Kidney glomerular epithelial cell (primary cell): ENCODE data around the gene GTPBP3.
A peak's percentile ranks its signal among the peaks of the same experiment; 100 is the strongest.
"Not testable (repeated sequence)": the region's sequence is repeated elsewhere in the genome, so short reads cannot be mapped to it uniquely, and the experiment has no call there.

ENCODE experiments used
- DNase-seq: peaks from one replicate; lab custom pipeline; 2025; lab: John Stamatoyannopoulos, UW

Gene GTPBP3

DNA sequence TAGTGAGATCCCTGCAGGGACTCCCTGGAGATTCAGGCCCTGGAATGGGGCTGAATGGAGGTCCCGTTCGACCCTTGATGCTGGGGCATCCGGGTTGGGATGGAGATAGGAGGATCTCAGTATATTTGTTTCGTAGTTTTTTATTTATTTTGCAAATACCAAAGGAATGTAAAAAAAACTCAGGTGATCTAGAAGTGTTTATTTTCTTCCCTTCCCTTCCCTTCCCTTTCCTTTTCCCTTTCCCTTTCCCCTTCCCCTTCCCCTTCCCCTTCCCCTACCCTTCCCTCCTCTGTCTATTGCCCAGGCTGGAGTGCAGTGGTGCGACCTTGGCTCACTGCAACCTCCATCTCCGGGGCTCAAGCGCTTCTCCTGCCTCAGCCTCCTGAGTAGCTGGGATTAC lies 4.5 kb downstream of the GTPBP3 start:
- DNase-seq = no peak

DNA sequence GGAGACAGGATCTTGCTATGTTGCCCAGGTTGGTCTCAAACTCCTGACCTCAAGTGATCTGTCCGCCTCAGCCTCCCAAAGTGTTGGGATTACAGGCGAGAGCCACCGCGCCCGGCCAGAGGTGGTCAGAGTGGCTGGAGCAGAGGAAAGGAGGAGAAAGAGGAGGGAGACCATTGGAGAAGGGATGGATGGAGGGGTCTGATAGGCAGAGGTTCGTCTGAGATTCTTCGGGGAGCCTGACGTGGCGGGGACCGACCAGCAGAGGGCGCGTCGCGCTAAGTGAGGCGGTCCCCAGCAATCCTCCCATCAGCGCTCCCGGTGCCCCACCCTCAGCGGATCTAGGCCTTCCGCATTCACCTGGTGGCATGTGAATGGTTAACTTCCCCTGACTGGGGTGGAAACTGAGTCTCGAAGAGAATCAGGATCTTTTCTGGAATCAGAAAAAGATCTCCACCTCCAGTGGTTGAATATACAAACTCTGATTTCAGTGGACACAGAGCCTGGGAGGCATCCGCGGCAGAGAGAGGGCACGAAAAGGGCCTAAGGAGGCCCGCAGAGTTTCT lies 8.8 kb downstream of the GTPBP3 start:
- DNase-seq = peak; percentile 77

DNA sequence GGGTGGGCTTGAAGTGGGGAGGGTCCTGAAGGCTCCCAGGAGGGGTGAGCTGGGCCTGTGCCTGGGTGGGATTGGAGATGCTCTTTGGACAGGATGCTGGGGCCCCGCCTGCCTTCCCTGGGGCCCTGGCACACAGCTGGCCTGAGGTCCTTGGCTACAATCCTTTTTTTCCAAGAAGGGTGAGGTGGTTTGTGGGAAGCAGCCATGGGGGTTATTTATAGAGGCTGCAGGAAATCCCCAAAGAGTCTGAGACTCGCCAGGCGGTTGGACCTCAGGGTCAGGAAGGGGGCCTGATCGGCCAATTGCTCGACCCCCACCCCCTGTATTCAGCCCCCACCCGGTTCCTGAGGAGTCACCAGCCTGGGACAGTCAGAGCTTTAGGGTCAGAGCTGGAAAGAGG lies 10.0 kb downstream of the GTPBP3 start:
- no peak for DNase-seq

DNA sequence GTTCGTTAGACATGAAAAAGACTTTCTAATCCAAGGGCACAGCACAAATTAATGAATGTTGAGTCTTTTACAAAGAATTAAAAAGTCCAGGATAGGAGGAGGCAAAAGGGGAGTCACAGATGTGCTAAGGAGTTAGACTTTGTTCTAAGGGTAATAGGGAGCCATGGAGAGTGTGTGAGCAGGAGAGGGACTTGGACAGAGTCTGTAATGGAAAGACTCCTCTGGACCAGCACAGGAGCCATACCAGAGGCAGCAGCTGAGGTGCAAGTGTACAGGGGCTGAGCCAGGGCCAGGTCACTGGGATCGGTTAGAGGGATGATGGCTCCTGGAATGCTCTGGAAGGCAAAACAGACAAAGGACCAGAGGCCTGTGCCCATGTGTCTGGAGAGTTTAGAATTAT lies 10.5 kb downstream of the GTPBP3 start:
- DNase-seq = no peak

DNA sequence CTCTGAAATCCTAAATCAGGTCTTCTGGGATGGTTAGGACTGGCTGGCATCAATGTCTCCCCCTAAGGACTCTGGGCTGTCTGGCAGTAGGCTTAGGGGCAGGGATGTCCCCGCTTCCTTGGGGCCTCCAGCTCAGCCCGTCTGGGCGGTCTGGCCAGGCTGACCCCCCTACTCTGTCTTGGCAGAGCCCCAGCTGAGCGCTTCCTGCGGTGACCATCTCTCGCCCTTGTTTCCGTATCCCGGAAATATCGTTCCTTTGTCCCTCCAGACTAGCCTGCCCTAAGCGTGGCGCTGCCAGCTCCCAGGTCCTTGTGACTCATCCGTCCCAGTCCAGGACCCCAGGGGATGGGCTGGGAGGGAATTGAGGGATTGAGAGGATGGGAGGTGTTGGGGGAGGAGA lies 11.3 kb downstream of the GTPBP3 start:
- DNase-seq = no peak

DNA sequence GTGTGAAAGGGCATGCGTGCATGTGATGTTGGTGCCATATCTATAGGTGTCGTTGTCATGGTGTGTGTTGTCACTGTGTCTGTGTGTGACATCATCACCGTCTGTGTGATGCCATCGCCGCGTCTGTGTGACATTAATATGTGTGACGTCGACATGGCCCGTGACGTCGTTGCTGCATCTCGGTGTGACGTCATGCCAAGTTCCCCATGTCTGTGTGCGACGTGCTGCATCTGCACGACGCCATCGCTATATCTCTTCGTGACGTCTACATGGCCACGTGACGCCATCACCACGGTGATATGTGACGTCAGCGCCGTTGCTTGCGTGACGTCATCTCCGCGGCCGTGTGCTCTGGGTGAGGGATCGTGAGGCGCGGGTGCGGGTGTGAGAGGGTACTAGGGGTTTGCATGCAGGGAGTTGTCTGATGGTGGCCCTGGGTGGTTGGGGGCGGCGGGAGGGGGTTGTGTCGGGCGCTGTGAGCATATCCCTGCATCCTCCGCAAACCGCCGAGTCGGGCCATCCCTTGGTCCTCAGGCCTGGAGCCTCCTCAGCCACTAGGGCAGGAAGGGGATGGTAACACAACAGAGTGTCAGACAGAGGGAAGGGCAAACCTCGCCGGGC lies 14.6 kb downstream of the GTPBP3 start:
- no peak for DNase-seq

DNA sequence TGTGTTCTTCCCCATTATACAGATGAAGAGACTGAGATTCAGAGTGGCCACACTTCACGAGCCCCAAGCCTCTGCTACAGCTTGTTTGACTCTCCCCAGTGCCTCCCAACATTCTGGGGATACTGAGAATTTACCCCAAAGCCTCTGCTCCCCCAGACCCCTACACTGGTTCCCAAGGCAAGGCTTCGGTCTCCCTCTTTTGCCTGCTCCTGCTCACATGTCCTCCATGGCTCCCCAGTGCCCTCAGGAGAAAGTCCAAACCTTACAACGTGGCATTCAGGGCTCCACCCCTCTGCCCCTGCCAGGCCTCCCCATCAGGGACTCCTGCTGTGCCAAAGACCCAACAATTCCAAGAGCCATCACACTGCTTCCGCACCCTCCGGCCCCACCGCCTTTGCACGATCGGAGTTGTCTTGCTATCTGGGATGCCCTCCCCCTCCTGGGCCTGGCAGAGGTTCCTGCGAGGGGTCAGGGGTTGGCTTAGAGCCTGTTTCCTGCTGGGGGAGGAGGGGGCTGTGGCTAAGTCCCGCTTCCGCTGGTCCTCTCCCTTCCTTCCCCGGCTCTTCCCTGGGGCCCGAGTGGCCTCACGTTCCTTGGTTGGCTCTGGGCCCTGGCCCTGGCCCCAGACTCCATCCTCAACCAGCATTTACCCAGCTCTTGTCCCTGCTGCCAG lies 15.4 kb downstream of the GTPBP3 start:
- no peak for DNase-seq

DNA sequence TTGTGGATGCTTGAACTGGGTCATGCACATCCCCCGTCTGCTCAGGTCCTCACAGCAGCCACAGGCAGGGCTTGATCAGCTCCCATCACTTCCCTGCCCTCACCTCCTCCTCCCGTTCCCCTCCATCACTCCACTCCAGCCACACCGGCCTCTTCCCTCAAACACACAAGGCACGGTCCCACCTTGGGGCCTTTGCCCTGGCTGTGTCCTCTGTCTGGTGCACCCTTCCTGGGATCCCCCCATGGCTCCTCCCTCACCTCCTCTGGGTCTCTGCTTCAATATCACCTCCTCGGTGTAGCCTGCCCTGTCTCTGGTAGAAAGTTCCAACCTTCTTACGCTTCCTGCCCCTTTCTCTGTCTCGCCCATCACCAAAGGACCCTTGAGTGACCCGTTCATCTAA lies 16.0 kb downstream of the GTPBP3 start:
- DNase-seq = no peak

DNA sequence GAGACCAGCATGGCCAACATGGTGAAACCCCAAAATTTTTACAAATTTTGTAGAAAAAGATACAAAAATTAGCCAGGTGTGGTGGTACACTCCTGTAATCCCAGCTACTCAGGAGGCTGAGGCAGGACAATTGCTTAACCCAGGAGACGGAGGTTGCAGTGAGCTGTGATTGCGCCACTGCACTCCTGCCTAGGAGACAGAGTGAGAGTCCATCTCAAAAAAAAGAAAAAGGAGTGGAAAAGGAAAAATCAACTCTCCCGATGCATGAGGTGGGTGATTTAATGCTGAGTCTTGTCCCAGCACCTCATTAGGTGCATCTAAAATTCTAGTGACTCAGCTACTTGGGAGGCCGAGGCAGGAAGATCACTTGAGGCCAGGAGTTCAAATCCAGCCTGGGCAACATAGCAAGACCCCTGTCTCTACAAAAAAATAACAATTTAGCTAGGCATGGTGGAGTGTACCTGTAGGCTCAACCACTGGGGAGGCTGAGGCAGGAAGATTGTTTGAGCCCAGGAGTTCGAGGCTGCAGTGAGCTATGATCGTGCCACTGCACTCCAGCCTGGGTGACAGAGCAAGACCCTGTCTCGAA lies 19.8 kb downstream of the GTPBP3 start:
- no peak for DNase-seq

DNA sequence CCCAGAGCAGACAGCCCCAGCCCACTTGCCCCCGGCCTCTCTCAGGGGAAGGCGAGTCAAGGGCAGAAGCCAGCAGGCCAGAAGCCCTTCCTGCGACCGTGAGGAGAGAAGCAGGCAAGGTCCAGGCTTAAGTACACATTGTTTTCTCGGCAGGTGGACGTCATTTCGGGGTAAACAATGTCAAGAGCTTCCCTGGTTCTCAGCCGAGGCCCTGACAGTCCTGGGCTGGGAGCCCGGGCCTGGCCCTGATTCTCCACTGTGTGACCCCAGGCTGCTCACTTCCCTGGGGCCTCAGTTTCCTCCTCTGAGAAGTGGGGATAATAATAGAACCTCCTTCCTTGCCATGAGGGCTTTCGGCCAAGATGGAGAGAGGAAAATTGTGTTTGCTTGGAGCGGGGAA lies 20.4 kb downstream of the GTPBP3 start:
- DNase-seq = no peak

DNA sequence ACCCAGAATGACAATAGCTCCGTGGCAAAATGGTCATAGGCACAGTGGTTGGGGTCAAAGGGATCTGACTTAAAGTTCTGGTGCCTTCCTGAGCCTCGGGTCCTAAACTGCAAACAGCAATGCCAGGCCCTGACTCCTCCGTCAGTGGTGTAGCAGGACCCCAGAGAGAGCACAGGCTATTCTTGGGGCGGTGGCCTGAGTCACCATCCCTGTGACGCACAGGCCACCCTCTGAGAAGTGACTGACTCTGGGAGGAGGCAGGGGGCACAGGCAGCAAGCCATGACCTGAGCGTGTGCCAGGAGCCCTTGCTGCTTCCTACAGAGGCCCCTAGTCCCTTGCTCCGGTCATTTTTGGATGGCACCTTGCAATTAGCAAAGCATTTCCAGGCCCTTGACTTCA lies 21.0 kb downstream of the GTPBP3 start:
- DNase-seq = no peak

DNA sequence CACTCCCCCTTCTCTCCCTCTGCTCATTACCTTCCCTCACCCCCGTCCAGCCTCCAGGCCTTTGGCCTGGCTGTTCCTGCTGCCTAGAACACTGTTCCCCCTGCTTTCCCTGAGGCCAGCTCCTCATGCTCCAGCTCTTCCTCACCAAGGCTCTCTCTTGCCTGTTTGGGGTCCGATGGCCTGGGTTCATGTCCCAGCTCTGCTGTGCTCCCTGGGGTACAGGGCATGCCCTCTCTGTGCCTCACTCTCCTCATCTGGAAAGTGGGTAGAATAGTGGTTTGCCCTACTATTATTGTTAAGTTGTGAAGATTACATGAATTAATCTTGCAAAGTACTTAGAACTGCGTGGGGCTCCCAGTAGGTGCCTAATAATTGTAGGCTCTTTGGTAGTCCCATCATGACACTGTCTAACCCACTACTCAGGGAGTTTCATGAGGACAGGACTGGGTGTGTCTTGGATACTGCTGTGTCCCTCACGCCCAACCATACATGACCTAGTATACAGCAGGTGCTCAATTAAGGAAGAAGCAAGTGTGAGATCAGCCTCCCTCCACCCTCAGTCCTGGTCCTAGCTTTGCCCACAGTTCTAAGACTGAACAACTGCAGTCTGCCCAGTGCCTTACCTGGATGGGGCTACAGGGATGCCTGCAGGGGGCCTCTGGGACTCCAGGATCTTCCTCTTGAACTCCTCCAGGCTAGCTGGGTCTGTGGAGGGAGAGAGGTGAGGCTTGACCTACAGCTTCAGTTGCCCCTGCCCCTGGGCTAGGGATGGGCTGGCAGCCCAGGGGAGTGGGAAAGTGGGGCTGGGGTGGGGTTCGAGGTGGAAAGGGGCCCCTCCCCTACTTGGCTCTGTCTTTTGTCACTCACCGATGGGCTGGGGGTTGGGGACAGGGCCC lies 22.8 kb downstream of the GTPBP3 start:
- no peak for DNase-seq

DNA sequence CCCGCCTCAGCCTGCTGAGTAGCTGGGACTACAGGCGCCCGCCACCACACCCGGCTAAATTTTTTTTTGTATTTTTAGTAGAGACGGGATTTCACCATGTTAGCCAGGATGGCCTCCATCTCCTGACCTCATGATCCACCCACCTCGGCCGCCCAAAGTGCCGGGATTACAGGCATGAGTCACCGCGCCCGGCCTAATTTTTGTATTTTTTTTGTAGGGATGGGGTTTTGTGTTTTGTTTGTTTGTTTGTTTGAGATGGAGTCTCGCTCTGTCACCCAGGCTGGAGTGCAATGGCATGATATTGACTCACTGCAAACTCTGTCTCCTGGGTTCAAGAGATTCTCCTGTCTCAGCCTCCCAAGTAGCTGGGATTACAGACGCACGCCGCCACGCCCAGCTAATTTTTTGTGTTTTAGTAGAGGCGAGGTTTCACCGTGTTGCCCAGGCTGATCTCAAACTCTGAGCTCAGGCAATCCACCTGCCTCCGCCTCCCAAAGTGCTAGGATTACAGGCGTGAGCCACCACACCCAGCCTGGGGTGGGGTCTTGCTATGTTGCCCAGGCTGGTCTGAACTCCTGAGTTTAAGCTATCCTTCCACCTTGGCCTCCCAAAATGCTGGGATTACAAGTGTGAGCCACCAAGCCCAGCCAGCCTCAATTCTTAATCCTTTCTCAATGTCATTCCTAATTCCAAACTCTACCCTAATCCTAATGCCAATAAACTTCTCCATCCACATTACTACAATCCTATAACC lies 26.7 kb downstream of the GTPBP3 start:
- DNase-seq = not testable (repeated sequence)

DNA sequence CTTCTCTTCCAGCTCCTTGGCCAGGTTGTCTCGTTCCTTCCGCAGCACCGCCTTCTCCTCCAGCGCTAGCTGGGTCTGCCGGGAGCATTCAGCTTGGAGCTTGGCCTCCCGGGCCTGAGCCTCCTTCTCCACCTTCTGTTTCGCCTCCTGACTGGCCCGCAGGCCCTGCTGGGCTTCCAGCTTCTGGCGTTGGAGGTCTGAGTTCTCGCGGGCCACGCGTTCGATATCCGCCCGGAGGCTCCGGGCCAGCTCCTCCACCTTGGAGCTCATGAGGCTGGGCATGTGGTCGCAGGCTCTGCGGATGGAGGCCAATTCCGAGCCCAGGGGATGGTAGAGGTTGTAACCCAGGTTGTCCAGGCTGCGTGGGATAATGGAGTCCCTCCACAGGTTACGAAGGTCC lies 28.0 kb downstream of the GTPBP3 start:
- no peak for DNase-seq

DNA sequence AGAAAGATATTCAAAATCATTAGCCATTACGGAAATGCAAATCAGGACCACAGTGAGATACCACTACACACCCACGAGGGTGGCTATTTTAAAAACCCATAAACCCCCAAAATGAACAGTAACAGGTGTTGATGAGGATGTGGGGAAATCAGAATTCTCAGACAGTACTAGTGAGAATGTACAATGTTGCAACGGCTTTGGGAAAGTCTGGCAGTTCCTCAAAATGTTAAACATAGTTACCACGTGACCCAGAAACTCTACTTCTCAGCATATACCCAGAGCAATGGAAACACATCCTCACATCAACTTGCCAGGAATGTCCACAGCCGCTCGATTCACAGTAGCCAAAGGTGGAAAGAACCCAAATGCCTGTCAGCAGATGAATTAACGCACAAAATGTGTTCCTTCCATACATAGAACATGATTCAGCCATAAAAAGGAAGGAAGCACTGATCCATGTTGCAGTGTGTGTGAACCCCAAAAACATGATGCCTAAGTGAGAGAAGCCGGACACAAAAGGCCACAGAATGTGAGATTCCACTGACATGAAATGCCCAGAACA lies 32.8 kb downstream of the GTPBP3 start:
- no peak for DNase-seq

DNA sequence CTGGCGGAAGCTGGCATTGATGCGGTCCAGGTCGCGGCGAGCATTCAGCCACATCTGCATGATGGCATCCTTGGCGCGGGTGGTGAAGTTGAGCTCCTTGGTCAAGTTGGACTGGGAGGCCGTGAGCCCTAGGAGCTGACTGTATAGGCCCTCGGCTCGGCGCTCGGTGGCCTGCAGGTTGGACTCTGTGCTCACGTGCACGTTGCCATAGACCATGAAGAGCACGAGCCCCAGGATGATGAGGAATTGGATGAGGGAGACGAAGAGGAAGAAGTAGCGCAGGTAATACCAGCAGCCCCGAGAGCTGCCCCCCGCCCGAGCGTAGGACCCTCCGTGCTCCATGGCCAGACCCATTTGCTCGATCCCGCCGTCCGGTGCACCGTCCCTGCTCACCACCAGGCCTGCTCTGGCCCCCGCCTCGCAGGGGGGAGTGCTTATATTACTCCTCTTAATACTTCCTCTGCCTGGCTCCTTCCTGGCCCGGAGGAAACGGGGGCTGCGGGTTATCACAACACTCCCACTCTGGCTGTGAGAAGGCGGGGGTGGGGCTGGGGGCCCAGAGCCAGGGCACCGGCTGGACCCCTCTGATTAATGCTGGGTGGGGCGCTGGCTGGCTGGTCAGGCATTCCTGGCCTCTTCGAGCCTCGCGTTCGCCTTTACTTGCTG lies 39.7 kb downstream of the GTPBP3 start, which contains the start of gene PLVAP:
PLVAP (minus strand) TSS at position 408 of the 666 bp plus-strand sequence; CDS start at position 354, 54 bp downstream.
- no peak for DNase-seq

DNA sequence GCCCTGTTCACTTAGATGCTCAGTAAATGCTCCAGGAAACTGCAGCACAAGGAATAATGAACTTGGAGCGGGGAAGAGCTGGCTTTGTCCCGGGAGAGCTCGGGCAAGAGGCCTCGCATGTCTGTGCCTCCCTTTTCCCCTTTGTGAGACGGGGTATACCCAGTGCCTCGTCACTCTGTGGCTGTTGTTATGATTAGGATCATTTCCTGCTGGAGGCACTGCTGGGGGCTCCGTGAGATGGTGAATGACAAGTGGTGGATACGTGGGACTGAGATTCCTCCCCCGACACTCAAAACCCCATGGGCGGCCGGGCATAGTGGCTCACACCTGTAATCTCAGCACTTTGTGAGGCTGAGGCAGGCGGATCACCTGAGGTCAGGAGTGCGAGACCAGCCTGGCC lies 40.9 kb downstream of the GTPBP3 start:
- no peak for DNase-seq

DNA sequence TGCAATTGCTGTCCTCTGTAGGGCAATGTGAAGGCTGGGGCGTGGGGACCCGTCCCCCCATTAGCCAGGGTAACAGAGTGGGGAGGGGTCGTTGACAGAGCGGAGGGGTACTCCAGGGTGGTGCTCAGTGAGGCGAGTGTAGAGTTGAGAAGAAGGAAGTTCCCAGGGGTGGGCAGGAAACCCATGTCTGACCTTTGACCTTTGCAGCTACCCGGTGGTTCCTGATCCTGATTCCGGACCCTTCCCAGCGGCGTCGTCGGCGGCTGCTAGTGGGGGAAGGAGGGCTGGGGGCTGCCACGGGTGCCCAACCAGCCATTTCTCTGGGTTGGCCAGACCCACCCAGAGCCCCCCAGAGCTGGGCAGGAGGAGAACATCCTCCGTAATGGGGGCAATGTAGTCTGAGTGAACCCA lies 41.9 kb downstream of the GTPBP3 start:
- no peak for DNase-seq

DNA sequence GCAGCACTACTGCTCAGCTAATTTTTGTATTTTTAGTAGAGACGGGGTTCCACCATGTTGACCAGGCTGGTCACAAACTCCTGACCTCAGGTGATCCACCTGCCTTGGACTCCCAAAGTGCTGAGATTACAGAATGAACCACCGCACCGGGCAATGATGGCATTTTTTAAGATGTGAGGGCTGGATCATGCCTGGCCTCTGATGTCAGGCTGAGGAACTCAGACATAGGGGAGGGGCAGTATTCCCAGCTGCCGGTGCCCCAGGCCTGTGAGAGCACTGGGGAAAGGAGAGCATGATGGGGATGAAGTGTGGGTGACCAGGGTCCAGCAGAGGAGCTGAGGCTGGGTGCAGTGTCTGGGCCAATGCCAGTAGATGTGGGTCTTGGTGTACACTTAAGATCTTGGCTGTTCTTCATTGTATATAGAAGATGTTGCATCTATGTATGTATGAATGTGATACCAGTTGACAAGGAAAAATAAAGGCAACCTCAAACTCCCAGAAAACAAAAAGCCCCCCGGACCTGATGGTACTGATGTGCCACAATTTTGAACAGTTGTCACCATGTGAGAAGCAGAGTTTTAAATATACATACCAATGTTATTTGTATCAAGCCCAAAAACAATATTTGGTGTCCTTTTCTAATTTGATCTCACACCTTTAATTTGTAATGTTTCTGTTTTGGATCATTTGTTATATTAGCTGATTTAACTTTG lies 43.2 kb downstream of the GTPBP3 start:
- DNase-seq = no peak
